ENCODE results near the gene ZNF664. TPM values are rescaled to one million over a fixed set of nuclear protein-coding genes. Genes with fewer than 3 reads are reported as not detected.

Gene ZNF664
- total RNA-seq, 1 donor from 2014 or later: 48.7 TPM

DNA sequence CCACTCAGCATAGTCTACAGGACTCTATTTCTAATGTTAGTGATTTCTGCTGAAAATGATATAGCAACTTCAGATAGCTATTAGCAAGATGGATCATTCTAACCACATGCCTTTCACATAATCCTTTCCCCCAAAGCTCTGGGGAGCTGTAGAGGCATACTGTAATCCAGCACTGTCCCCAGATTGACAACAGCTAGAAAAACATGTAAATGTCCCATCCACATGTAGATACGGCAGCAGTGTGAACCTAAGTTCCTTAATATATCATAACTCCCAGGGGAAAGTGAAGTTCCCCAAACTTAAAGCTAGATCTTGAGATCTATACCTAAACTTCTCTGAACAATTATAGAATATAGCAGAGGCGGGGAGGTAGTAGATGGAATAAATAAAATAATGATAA, 14.0 kb downstream of the ZNF664 start:
- DNase-seq (ENCODE audit: extremely low read depth, low read depth, low spot score): no peak

DNA sequence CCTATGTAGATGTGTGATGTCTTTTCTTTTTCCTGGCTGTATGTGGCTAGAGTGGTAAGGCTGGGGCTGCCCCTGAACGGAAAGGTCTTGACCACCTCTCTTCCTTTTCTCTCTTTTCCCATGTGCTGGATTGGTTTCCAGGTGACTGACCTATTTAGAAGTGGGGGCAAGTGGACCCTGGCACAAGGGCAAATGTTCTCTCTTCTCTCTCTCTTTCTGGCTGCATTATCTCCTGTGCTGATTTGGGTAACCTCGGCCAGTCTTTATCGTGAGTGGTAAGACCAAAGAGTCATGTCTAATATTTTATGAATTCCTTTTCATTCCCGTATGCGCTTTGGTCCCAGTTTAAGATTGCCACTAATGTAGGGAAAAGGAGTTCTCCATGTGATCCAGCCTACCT, 16.2 kb downstream of the ZNF664 start:
- DNase-seq (ENCODE audit: extremely low read depth, low read depth, low spot score): no peak

DNA sequence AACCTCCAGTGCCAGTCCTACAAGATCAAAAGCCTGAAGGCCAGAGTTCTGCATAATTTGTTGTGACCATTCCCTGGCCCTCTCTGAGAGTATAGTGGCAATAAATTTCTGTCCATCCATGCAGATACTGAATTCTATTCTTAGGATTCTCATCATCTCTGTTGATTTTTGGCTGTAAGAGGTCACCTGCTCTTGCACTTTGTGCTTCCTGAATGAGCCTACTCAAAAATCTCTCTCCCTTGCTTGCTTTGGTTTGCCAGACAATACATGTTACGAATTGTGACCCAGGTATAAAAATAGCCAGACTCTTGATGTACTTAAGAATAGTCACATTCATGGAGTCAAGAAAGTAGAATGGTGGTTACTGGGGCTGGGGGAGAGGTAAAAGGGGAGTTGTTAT, 16.7 kb downstream of the ZNF664 start:
- DNase-seq (ENCODE audit: extremely low read depth, low read depth, low spot score): no peak

DNA sequence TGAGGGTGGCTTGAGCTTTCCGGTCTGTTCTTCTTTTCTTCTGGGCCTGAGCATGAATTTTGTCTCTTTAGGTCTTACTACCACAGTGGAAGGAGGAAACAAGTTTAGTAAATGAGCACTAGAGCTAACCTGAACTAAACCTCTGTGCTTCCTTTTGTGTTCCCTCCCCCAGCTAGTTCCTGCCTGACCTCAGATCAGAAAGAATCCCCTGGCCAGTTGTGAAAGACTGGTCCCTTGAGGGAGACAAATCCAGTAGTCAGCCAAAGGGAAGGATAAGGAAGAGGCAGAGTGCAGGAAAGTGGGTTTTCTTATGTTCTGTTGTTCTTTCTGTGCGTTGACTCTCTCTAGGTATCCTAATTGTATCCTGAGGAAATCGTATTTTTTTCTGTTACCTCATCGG, 17.5 kb downstream of the ZNF664 start:
- no peak for DNase-seq (ENCODE audit: extremely low read depth, low read depth, low spot score)

DNA sequence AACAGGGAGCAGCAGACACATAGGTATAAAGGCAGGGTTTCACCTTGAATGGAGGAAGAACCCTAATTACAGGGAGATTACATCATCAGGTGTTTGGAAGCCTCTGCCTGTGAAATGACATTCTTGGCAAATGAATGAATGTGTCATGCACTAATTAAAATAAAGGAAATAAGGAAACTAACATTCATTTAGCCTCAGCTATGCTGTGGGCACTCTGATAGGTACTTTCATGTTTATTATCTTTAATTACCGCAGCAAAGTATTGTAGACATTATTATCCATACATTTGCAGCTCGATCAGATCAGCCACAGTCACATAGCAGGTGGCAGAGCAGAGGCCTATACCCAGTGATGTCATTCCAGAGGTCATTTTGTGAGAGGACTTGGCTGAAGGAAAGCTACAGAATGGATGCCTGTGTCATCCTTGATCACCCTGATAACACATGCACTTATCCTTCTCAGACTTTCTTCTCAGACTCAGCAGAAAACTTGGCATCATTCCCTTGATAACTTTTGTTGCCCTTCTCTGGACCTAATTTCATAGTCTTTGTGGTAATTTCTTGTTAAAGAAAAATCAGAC, 18.4 kb downstream of the ZNF664 start:
- DNase-seq (ENCODE audit: extremely low read depth, low read depth, low spot score): no peak

DNA sequence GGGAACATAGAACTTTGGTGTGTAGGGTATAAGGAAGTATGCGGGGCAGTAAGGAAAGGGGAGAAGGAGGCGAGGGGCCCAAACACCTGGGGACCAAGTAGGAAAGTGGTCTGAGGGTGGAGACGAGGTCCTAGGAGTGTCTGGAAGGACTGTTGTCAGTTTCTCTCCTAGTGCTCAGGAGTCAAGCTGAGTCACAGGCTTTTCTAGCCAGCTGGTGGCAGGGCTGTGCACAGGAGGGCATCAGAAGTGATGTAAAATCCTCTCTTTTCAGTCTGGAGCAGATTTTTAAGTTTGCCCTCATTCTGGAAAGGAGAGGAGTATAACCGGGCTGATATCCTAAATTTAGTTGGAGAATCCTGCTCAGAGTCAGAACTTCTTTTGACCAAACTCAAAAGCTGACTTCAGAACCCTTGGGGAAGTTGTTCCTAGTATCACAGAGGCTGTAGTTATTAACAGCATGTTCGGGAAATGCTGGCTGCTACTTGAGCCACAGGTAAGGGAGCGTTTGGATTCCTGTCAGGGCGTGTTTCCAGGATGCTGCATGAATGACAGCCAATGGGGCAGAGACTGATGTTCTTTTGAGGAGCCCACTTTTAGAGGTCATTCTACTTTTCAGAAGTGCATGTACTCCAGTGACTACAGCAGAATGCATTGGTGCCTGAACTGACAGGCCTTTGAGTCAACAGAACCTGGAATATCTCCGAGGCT, 19.3 kb downstream of the ZNF664 start:
- no peak for DNase-seq (ENCODE audit: extremely low read depth, low read depth, low spot score)

DNA sequence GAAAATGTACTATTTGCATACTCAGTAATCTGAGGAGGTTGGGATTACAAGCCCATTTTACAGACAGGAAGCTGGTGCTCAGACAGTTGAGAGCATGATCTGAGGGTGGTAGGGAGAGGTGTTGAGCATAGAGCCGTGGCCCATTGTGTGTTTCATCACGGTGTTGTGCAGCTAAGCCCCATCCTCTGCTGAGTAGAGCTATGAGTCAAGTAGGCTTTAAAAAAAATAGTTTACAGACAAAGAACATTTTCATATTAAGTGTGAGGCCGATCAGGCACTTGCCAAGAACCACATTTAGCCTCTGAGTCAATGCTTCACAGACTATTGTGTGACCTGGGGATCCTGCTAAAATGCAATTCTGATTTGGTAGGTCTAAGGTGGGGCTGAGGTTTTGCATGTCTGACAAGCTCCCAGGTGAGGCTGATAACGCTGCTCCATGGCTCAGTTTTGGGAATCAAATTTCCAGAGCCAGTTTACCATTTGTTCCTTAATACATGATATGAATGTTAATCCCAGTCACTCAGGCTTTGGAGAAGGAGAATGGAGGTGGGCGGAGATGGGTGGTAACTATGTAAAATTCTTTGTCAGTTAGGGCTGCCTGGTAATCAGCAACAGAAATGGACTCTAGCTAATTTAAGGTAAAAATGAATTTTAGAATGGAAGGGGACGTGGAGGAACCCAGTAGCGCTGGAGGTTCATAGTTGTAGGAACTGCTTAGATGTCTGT, 22.2 kb downstream of the ZNF664 start:
- DNase-seq (ENCODE audit: extremely low read depth, low read depth, low spot score): no peak

DNA sequence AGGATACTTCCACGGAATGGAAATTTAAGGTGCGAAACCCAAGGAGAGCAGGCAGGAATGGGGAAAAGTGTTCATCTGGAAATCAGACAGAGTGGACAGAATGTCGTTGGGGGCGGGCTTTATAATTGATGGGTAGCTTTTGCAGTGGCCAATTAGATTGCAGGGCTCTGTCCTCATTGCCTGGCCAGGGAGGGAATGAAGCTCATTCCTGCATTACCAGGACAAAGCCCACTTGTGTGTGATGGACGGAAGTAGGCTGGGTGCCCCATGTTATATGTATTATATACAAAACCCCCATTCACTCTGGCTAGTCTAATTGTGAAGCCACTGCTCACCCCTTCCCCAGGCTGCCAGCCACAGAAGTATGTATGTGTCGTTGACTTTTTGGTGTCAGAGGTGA, 23.6 kb downstream of the ZNF664 start:
- DNase-seq (ENCODE audit: extremely low read depth, low read depth, low spot score): no peak

DNA sequence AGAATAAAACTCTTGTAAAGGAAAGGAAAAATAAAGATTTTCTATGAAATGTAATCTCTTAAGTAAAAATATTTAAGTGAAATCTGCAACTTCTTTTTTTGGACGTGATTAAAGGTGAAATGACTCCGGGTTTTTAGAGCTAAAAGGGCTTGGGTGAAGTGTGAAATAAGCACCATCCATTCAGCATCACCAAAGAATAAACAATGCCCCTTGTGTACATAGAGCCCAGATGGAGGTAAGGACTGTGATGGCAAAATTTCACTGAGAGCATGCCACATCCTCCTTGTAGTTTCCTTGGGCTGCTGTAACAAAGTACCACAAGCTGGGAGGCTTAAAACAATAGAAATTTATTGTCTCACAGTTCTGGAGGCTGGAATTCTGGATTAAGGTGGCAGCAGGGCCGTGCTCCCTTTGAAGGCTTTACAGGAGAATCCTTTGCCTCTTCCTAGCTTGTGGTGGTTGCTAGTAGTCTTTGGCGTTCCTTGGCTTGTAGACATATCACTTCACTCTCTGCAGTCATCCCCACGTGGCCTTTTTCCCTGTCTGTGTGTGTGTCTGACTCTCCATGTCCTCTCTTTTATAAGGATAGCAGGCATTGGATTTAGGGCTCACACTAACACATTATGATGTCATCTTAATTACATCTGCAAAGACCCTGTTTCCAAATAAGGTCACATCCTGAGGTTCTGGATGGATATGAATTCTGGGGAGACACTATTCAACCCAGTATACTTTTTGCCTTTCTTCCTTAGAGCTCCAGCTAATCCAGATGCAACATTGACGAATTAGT, 24.2 kb downstream of the ZNF664 start:
- no peak for DNase-seq (ENCODE audit: extremely low read depth, low read depth, low spot score)

DNA sequence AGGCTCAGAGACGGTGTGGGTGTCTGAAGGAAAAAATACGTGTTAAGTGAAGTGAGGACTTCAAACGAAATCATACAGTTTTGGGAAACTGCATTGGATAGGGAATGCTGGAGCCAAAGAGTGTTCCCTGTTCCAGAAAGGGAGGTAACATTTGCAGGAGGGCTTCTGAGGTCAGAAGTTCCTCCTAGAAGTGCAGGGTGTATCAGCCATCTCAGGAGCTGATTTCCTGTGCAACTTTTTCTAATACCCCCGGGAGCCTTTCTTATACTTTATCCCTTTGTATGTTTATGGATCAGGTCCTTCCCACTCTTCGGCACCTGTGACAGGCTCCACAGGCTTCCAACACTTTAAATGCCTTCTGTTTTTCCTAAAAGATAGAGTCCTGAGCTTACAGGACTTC, 24.9 kb downstream of the ZNF664 start:
- DNase-seq (ENCODE audit: extremely low read depth, low read depth, low spot score): no peak

DNA sequence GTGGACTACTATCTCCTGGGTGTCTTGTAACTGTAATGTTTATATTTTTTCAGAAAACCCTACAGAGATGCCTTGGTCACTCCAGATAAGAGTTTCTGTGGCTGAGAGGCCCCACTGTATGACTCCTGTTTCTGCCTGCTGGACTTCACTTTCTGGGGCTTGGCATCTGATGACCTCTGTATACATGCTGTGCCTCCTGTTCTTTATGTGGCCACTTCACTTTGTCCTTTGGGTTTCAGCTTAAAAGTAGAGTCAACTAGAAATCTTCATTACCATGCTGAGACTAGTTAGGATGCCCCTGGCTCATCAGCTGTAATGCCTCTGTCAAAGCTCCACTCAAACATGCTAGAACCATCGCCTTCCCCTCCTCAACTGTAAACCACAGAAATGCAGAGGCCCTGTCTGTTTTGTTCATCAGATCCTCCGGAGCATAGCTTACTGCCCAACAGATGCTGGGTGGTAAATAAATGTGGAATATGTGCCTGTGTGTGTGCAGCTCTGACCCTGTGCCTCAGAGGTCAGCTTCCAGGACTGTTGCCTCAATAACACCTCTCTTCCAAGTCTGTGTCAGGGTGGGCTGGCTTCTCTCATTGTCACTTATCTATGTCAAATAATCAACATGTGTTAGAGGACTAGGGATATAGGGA, 25.5 kb downstream of the ZNF664 start:
- DNase-seq (ENCODE audit: extremely low read depth, low read depth, low spot score): no peak

DNA sequence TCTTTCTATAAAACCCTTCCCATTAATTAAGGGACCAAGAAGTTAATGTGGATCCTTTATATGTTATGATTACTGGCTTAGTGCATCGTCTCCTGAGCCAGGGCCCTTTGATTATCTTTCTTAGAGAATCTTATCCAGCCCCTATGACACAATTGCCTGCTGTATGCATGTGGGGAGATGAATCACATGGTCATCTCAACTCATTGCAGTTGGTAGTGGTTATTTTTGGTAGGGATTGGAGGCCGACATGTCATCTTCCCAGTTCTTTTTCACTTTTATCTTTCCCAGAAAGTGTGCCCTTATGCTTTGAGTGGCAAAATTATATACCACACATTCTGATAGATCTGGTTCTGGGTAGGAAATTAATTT, 26.0 kb downstream of the ZNF664 start:
- no peak for DNase-seq (ENCODE audit: extremely low read depth, low read depth, low spot score)

DNA sequence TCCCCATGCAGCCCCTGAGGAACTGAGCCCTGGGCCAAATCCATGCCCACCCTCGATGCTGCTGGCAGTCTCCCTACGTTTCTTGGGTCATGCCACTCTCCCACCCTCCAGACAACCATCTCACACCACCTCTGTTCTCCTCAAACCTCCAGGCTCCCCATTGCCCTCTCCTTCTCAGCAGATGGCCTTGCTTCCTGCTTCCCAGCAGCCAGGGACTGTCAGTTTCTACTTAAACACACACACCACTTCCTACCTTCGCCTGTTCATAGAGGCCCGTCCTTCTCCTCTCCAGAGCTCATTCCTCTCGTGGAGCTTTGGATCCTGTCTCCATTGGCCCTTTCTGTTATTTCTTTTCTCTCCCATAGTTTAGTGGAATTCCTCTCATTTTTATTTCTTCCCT, 27.1 kb downstream of the ZNF664 start:
- no peak for DNase-seq (ENCODE audit: extremely low read depth, low read depth, low spot score)

DNA sequence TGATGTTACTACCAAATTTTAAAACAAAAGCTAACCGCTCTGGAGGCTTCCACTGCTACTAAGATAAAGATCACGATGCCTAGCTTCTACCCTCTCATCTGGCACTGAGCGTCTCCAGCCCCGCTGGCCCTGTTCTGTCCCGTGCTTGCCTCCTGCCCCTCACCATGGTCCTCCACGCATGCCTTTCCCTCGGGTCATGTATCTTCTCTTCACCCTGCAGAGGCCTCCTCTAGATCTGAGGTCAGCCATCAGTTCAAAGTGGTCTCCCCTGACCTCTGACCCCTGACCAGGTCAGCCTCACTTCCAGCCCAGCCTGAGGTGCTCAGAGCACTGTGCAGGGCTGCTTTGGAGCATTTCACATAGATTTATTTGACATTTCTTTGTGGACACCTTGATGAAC, 28.3 kb downstream of the ZNF664 start:
- no peak for DNase-seq (ENCODE audit: extremely low read depth, low read depth, low spot score)

DNA sequence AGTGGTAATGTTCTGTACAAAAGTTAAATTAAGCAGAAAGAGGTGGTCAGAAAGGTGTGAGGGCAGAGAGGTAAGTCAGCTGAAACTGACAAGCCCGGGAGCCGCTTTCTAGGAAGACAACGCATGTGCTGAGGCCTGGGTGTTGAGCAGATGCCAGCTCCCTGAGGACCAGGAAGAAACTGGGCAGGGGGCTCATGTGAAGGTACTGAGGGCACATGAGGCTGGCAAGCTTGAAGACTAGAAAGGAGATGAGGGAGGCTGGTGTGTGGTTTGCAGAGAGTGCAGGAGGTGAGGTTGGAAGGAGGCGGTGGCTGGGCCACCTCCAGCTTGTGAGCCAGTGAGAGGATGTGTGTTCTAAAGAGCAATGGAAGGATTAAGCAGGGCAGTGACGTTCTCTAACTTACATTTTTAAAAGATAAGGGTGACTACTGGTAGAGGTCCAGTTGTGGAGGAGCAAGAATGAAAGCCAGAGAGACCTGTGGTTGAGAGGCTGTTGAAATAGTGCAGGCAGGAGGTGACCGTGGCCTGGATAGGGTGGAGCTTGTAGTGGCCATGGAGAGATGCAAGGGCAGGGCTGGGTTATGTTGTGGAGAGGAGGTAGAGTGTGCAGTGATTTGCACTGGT, 29.1 kb downstream of the ZNF664 start:
- no peak for DNase-seq (ENCODE audit: extremely low read depth, low read depth, low spot score)

DNA sequence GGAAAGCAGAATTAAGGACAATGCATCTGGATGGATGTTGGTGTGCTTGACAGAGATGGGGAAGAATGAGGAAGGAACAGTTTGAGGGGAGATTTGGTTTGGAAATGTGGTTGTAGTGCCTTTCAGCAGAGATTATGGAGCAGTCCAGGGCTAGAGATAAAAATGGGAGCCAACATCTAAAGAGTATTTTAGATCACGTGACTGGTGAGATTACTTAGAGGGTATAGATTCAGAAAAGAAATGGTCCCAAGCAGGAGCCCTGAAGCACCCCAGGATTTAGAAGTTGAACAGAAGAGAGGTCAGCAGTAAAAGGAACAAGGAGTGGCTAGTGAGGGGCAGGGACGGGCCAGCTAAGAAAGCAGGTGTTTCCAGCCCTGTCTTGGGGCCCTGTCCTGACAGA, 29.6 kb downstream of the ZNF664 start:
- no peak for DNase-seq (ENCODE audit: extremely low read depth, low read depth, low spot score)

DNA sequence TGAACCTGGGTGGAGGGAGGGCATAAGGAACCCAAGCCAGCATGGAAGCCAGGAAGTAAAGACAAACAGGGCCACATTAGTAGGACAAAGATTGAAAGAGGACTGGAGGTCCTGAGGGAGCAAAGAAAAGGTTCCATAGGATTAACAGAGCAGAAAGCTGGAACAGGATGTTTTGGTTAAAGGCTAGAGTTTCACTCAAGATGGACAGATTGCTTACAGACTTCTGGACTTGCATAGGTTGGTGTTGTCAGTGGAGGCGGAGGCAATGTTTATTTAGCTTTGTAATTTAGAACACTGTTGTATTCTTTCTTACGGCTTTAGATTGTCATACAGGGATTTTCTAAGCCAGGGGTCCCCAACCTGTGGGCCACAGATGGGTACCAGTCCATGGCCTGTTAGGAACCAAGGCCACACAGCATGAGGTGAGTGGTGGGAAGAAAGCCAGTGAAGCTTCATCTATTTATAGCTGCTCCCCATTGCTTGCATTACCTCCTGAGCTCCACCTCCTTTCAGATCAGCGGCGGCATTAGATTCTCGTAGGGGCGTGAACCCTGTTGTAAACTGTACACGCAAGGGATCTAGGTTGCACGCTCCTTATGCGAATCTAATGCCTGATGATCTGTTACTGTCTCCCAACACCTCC, 31.3 kb downstream of the ZNF664 start:
- no peak for DNase-seq (ENCODE audit: extremely low read depth, low read depth, low spot score)

DNA sequence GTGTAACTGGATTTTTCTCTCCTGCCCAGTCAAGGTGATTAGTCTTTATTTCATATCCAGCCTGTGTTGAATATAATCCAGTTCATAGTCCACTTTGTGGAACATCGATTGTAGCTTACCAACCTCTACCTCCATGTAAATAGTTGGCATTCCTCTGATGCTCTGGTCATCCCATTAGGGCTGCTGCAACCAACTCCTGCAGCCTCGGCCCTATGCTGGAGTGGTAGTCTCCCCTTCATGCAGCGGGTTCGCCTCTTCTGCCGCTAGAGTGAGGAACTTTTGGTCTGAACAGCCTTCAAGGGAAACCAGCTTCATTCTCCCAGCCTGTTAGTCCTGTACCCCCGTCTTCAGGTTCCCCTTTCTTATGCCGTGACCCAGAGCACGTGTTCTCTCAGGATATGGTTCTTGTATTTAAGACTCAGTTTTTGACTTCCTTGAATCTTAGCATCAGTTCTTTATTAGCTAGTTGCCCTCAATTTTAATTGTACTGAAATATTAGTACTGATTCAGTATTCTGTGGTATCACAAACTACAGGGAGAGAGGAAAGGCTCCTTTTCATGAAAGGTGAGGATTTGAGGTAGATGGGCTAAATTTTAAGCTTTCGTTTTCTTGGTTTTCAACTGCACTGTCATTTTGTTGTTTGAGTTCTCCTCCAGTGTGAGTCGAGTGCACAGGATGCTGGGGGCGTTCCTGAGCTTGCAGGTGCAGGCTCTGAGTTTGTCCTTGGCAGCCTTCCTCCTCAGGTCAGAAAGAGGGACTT, 33.2 kb downstream of the ZNF664 start:
- DNase-seq (ENCODE audit: extremely low read depth, low read depth, low spot score): no peak
